Left cardiac atrium (tissue), 4 donors: ENCODE results near the gene MYO10. TPM values are rescaled to one million over a fixed set of nuclear protein-coding genes. Genes with fewer than 3 reads are reported as not detected.

Experiments used
- ATAC-seq, 2 donors: fragments of 200-7000 bp; cut with Tn5 transposase; one replicate each; pipeline ENCODE4 v1.9.1; 2020; ENCODE audit warnings: mild to moderate bottlenecking in 2 of 2, moderate library complexity in 2 of 2
- DNase-seq: peaks from one replicate; pipeline ENCODE4 v3.0.0-alpha.2; 2020
- intact Hi-C, 2 donors: fragments of 100-400 bp; cut with DNase I; formaldehyde crosslinking; loops; one replicate each; pipeline versions ENCODE4 v1.14.1 to v1.15.1; 2022 to 2023
- total RNA-seq, 2 donors: library from RNA; stranded (reverse); fragmentation: NEBNext Ultra II Directional; extraction: Animal tissue kit (Norgen Biotek cat#: 25700); gene quantifications; one replicate each; pipeline ENCODE4 v1.2.1, GENCODE V29; 2021
- donor health status: DM: no; HTN: yes; CAD: no.
- donor health status: DM: no; HTN: yes; CAD: no; lungs with severe emphysema.
- donor health status: DM: yes; HTN: yes; CAD: no.
- donor health status: Dilated cardiomyopathy.

The MYO10 gene
- total RNA-seq, 2 donors from 2014 or later = 3.8 to 7.7 TPM

DNA sequence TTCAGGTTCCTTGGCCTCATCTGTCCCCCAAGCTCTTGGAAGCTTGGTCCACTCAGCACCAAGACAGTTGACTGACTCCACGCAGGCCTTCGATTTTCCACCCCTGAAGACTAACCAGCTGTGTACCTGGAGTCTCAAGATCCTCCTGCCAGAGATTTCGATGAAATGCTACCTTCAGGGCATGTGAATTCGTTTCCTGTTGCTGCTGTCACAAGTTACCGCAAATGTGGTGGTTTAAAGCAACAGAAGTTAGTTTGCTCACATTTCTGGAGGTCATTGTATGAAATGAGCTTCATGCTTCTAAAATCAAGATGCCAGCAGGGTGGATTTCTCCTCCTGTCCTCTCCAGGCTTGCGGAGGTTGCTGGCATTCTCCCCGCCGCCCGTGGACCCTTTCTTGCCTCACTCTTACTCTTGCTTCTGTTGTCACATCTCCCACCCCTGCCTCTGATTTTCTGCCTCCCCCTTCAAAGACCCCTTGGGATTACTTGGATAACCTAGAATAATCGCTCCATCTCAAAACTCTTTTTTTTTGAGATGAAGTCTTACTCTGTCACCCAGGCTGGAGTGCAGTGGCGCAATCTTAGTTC lies 291.7 kb downstream of the MYO10 start:
- ATAC-seq (no peak), DNase-seq (no peak)
- intact Hi-C loops = no loop called here

DNA sequence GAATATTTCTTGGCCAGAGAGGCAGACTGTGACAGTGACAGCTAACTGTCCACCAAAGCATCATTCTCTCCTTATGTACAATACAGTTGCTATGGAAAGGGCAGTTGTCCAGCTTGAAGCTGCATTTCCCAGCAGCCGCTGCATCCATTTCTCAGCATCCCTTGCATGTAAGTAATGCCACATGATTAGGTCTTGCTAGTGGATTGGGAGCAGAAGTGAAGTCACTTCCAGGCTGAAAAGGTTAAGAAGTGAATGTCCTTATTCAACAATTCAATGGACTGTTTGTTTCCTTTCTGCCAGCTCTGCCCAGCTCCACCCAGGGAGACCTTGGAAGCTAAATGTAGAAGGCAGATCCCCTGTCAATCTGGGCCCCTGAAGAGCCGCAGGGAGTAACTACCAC lies 293.2 kb downstream of the MYO10 start:
- ATAC-seq = no peak
- no peak for DNase-seq

DNA sequence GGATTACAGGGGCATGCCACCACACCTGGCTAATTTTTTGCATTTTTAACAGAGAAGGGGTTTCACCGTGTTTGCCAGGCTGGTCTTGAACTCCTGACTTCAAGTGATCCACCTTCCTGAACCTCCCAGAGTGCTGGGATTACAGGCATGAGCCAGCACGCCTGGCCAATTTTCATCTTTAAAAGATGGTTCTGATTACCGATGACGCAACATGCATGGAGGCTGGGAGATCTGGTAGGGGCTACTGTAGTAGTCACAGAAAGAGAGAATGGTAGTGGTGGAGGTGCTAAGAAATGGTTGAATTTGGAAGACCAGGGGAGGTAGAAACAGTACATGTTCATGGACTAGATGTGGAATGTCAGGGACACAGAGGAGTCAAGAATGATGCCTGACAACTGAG lies 296.9 kb downstream of the MYO10 start:
- no peak for DNase-seq
- ATAC-seq = no peak
- intact Hi-C loops = no loop called here

More for the DNA sequence above, 293.2 kb downstream of the MYO10 start:
- intact Hi-C loops = no loop called here

DNA sequence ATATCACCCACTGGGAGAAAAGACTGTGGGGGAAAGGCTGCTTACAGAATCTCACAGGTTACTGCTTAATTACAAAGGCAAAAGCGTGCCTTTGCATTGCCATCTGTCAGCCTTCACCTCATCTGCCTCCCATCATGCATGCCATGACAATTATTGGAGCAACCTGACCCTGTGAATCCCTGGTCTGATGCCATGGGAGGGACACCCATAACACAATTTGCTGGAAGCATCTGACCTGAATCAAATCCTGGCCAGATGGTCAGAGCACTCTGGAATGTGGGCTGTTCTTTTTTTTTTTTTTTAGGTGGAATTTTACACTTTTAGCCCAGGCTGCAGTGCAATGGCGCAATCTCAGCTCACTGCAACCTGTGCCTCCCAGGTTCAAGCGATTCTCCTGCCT lies 307.7 kb downstream of the MYO10 start:
- ATAC-seq (no peak), DNase-seq (no peak)
- intact Hi-C loops = loop anchor here in 1 of 2 donors (5.0 kb wide), 1 partner anchor 141 kb away; no protein-coding TSS in a partner anchor

GRCh38 chr5:16626696-16627264 lies 309.3 kb downstream of the MYO10 start:
- no peak for DNase-seq
- intact Hi-C loops = loop anchor here in 1 of 2 donors (5.0 kb wide), 1 partner anchor 139 kb away; no protein-coding TSS in a partner anchor
- peak in 1 of 2 donors; percentile 22 for ATAC-seq

DNA sequence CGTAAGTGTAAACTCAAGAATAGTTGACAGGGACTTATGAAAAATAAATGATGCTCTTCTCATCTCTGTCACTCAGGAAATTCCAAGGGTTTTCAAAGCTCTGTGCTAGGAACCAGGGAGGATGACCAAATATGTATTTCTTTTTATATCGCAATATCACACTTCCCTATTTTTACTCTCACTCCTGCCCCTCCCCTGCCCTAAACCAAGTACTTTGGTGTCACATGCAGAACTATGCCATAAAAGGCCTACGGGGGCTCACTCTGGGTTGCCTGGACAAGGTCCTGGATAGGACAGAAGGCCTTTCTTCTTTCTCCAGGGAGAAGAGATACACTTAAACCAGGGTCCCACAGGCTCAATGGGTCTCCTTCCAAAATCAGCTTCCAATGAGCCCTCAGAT lies 311.0 kb downstream of the MYO10 start:
- intact Hi-C loops = loop anchor here in 1 of 2 donors (5.0 kb wide), 1 partner anchor 138 kb away; no protein-coding TSS in a partner anchor
- peak; percentile 37 to 56 for ATAC-seq
- DNase-seq = no peak

DNA sequence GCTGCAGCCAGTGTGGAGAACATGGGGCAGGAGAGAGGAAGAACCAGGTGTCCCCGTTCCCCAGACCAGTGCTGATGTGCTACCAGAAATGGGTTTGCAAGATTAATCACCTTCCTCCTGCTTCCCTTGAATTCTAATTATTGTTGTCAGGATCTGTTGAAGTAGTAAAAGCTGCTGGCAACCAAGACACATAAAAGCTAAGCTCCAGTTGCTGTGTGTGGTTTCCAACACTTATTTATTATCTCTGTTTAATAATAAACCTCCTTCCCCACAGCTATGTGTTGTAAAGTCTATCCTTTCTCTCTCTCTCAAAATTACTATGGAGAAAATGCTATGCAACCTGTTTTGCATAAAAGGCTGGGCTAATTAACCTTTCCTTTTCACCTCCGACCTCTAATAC lies 317.0 kb downstream of the MYO10 start:
- DNase-seq (no peak), ATAC-seq (no peak)
- intact Hi-C loops = no loop called here

DNA sequence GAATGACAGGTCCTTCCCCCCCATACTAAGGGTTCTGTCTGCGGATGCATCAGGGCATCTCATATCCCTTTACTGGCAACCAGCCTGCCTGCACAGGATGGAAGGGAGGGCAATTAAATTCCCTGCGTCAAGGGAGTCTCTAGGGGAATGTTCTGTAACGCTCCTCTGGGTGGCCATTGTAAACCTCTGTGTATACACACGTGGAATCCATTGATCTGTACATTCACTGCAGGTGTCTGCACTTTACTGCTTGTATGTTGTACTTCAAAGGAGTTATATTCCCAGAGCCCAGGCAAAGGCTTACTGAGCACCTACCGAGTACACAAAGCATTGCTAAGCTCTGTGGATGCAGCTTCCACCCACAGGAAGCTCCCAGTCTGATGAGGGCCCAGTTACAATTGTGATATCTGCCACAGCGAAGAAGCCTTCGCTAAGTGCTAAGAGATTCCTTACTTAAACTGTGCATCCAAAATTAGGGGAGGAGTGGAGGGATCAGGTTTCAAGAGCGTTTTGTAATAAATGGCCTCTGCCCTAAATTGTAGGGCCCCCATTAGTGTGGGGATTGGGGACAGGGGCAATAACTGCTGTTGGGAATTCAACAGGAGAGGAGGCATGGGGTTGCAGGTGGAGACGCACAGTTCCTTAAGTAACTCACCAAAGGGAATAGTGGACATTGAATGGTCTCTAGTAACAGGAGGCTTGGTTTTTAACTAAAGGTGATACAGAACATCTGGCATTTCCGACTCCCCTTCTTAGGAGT lies 317.8 kb downstream of the MYO10 start:
- intact Hi-C loops = no loop called here
- ATAC-seq (no peak), DNase-seq (no peak)

- intact Hi-C loops = no loop called here
- ATAC-seq (peak; percentile 17 to 44), DNase-seq (peak; percentile 43)
These were observed 318.7 kb downstream of the MYO10 start for GRCh38 chr5:16617274-16617968.

GRCh38 chr5:16616536-16617273 lies 319.4 kb downstream of the MYO10 start, which contains the start of gene RETREG1:
RETREG1 (minus strand) TSS chr5:16616997; CDS start chr5:16616971, 26 bp downstream.
- ATAC-seq = peak; percentile 93 to 95
- DNase-seq = peak; percentile 82
- intact Hi-C loops = no loop called here

- ATAC-seq (peak in 1 of 2 donors; percentile 7), DNase-seq (no peak)
- intact Hi-C loops = no loop called here
These were observed 320.1 kb downstream of the MYO10 start for GRCh38 chr5:16615741-16616535.

GRCh38 chr5:16612007-16612406 lies 324.1 kb downstream of the MYO10 start:
- intact Hi-C loops = no loop called here
- no peak for ATAC-seq
- no peak for DNase-seq
